ENCODE results near the gene MADD.

DNA sequence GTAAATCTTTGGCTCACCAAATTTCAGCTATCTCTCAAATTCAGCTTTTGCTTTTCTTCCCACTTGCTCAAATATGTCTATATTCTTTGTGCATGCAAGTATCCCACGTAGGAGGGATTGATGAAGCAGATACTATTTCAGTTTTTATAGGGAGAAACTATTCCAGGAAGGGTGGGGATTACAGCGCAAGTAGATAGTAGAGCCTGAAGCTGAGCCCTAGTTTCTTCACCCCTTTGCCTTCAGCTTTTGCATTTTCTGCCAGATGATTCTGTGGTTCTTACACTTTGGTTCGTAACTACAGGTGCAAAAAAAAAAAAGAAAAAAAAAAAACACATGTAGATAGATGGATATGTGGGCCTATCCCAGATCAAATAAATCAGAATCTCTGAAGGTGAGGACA, 18.2 kb upstream of the MADD start:
- TF ChIP-seq CTCF (IDR thresholded peaks at IDR 0.05): no peak
- TF ChIP-seq POLR2A (IDR thresholded peaks at IDR 0.05): no peak
